K562 (cell line): ENCODE measurements around the gene ANK3. TPM values are rescaled to one million over a fixed set of nuclear protein-coding genes. Genes with fewer than 3 reads are reported as not detected.

Experiments used
- ATAC-seq: fragments of 200-7000 bp; cut with Tn5 transposase; 3 replicates; pipeline ENCODE4 v1.9.1; 2020; ENCODE audit warnings: moderate library complexity
- BruUV-seq: library from RNA; stranded (reverse); fragments of 400-500 nt; replicated peaks from 2 replicates; lab custom pipeline; 2021; lab: Mats Ljungman, UMichigan
- CTCF ChIA-PET: fragments of 300-600 bp; formaldehyde crosslinking; extraction: SDS; loops from one replicate; lab custom pipeline; 2021; ENCODE audit warnings: low intra/inter-chr PET ratio; lab: Yijun Ruan, JAX
- POLR2A ChIA-PET: fragments of 300-600, 350-650 bp; sonication (Branson Sonifier 250); formaldehyde crosslinking; extraction: SDS; loops from one replicate; lab custom pipeline; 2021; ENCODE audit warnings: antibody characterized with exemption, inconsistent platforms; lab: Yijun Ruan, JAX
- DNase-seq, 4 experiments: peaks; one replicate each; pipeline versions ENCODE4 v3.0.0 to v3.0.0-alpha.2; 2011 to 2018; ENCODE audit warnings: low spot score in 3 of 4, mixed read lengths in 3 of 4; ENCODE audit errors: extremely low read depth in 1 of 4
- FAIRE-seq: peaks from 2 replicates; lab custom pipeline; 2011; peaks lifted over from hg19 to GRCh38; lab: Jason Lieb, UNC
- H2AFZ ChIP-seq: 2 replicates; pipeline ENCODE4 v1.6.0; 2011; ENCODE audit warnings: low read depth, low read length, control low read depth, inconsistent platforms
- H3K27ac ChIP-seq: fragments of 200-600 bp; 3 replicates; pipeline ENCODE4 v1.8.0; 2011; ENCODE audit warnings: low read depth, mild to moderate bottlenecking, control low read depth, inconsistent platforms, low read length, moderate library complexity, mixed read lengths; ENCODE audit errors: extremely low read depth
- H3K27me3 ChIP-seq, 2 experiments: fragments of 300-600 bp in 1 of 2; 2 replicates in 1 of 2; 3 replicates in 1 of 2; pipeline versions ENCODE4 v1.6.0 to v1.8.0; 2011; ENCODE audit warnings: inconsistent platforms in 2 of 2, low read length in 2 of 2, mild to moderate bottlenecking in 1 of 2, mixed read lengths in 1 of 2, moderate library complexity in 1 of 2; ENCODE audit not compliant: control insufficient read depth in 2 of 2, insufficient read depth in 2 of 2
- H3K36me3 ChIP-seq: fragments of 300-600 bp; 3 replicates; pipeline ENCODE4 v1.8.0; 2011; ENCODE audit warnings: mild to moderate bottlenecking, low read length, inconsistent platforms; ENCODE audit not compliant: control insufficient read depth, insufficient read depth
- H3K4me1 ChIP-seq, 2 experiments: fragments of 200-600 bp in 1 of 2; replicated peaks in 1 of 2; 2 replicates in 1 of 2; 3 replicates in 1 of 2; pipeline versions ENCODE4 v1.5.1 to v1.8.0; 2011; ENCODE audit warnings: inconsistent platforms in 2 of 2, low read length in 2 of 2, mild to moderate bottlenecking in 1 of 2, mixed read lengths in 1 of 2, moderate library complexity in 1 of 2; ENCODE audit not compliant: control insufficient read depth in 2 of 2, insufficient read depth in 2 of 2
- H3K4me2 ChIP-seq: 2 replicates; pipeline ENCODE4 v1.6.1; 2011; ENCODE audit warnings: low read length, control low read depth, inconsistent platforms, mixed read lengths; ENCODE audit not compliant: insufficient read depth
- H3K4me3 ChIP-seq: fragments of 200-600 bp; sonication (generic), shearing (Covaris generic); 2 replicates; pipeline ENCODE4 v1.5.1; 2016; ENCODE audit warnings: control low read depth, inconsistent platforms
- H3K79me2 ChIP-seq: fragments of 200-600 bp; 3 replicates; pipeline ENCODE4 v1.8.0; 2011; ENCODE audit warnings: low read length, inconsistent platforms; ENCODE audit not compliant: control insufficient read depth, insufficient read depth
- H3K9ac ChIP-seq, 2 experiments: 2 replicates each; pipeline versions ENCODE4 v1.6.0 to v1.6.1; 2011; ENCODE audit warnings: low read depth in 2 of 2, low read length in 2 of 2, control low read depth in 1 of 2, inconsistent platforms in 1 of 2, mild to moderate bottlenecking in 1 of 2, mixed read lengths in 1 of 2; ENCODE audit not compliant: insufficient read depth in 1 of 2
- H3K9me1 ChIP-seq: one replicate; pipeline ENCODE4 v1.6.0; 2011; ENCODE audit warnings: inconsistent platforms, mild to moderate bottlenecking, low read length, moderate library complexity; ENCODE audit not compliant: control insufficient read depth, insufficient read depth
- H3K9me3 ChIP-seq: replicated peaks from 2 replicates; pipeline ENCODE4 v1.5.1; 2011; ENCODE audit warnings: low read depth, low read length, inconsistent platforms; ENCODE audit not compliant: control insufficient read depth, insufficient read depth
- H4K20me1 ChIP-seq: replicated peaks from 2 replicates; pipeline ENCODE4 v1.6.1; 2011; ENCODE audit warnings: low read length, inconsistent platforms, mixed read lengths; ENCODE audit not compliant: control insufficient read depth, insufficient read depth
- AFF1 ChIP-seq, 2 experiments: fragments of 450-650 bp; IDR thresholded peaks; 2 replicates each; pipeline ENCODE4 v1.6.1; 2018; ENCODE audit warnings: mild to moderate bottlenecking in 2 of 2, low read depth in 1 of 2; ENCODE audit not compliant: partially characterized antibody in 2 of 2
- EP300 ChIP-seq: IDR thresholded peaks from 2 replicates; pipeline ENCODE4 v1.6.1; 2012; ENCODE audit warnings: low read length, improper control_type of control experiment
- EP400 ChIP-seq: fragments of 450-650 bp; IDR thresholded peaks from 2 replicates; pipeline ENCODE4 v1.6.1; 2017; ENCODE audit warnings: antibody characterized with exemption, mild to moderate bottlenecking, moderate library complexity
- FOXK2 ChIP-seq, 2 experiments: fragments of 450-650 bp; IDR thresholded peaks in 1 of 2; conservative IDR thresholded peaks in 1 of 2; 2 replicates each; pipeline ENCODE4 v1.6.1; 2016; ENCODE audit warnings: low read depth in 2 of 2, mild to moderate bottlenecking in 1 of 2
- MEIS2 ChIP-seq: fragments of 450-650 bp; IDR thresholded peaks from 2 replicates; pipeline ENCODE4 v1.6.1; 2014; ENCODE audit warnings: mild to moderate bottlenecking; ENCODE audit not compliant: partially characterized antibody
- MLX ChIP-seq, 2 experiments: fragments of 450-650 bp in 1 of 2; sonication (generic) in 1 of 2; formaldehyde crosslinking; conservative IDR thresholded peaks; 2 replicates each; pipeline versions ENCODE4 v1.4.0 to v1.8.1; 2020 to 2022; ENCODE audit warnings: mild to moderate bottlenecking in 1 of 2, missing genetic modification reagents in 1 of 2
- TCF3 ChIP-seq: sonication (generic); formaldehyde crosslinking; IDR thresholded peaks from 2 replicates; pipeline ENCODE4 v1.4.0; 2020; ENCODE audit warnings: mild to moderate bottlenecking, missing genetic modification reagents
- ZBTB43 ChIP-seq: sonication (generic); formaldehyde crosslinking; IDR thresholded peaks from 2 replicates; pipeline ENCODE4 v1.8.0; 2023; ENCODE audit warnings: mild to moderate bottlenecking, missing genetic modification reagents
- WGBS: fragments of 100-300 bp; shearing (Covaris generic); methylation state at CpG from one replicate; pipeline ENCODE4 v1.1.6; 2016; ENCODE audit warnings: low coverage, mixed read lengths; ENCODE audit not compliant: insufficient coverage; ENCODE audit errors: missing lambda C conversion rate; 5-methylcytosine and 5-hydroxymethylcytosine counted together
- in situ Hi-C: fragments of 300-500 bp; cut with MboI; formaldehyde crosslinking; loops from 4 replicates; pipeline ENCODE4 v1.15.0; 2018; ENCODE audit warnings: inconsistent platforms, mixed read lengths
- intact Hi-C: fragments of 100-400 bp; cut with micrococcal nuclease; formaldehyde crosslinking; loops from 2 replicates; pipeline ENCODE4 v1.14.2; 2022
- polyA plus RNA-seq, 8 experiments: library from polyadenylated mRNA; depleted of rRNA in 4 of 8; stranded (reverse) in 5 of 8; unstranded in 3 of 8; fragments of >200 nt; fragmentation: Nextera tagmentation in 2 of 8; fragmentation: Illumina TruSeq in 1 of 8; extraction: Ambion mirVana in 2 of 8; extraction: Trizol in 1 of 8; gene quantifications; 2 replicates each; pipeline versions ENCODE4 v1.2.1 to v1.2.3, GENCODE V29; 2011 to 2014; ENCODE audit warnings: inconsistent platforms in 1 of 8, missing spikeins in 1 of 8
- total RNA-seq, 7 experiments: library from RNA; depleted of rRNA in 6 of 7; stranded (reverse); fragments of >200 nt in 6 of 7; fragmentation: Illumina TruSeq in 2 of 7; extraction: Trizol in 2 of 7; gene quantifications; 2 replicates each; pipeline versions ENCODE4 v1.2.1 to v1.2.3, GENCODE V29; 2011 to 2021; ENCODE audit warnings: low replicate concordance in 1 of 7

The ANK3 gene
- total and polyA plus RNA-seq, 9 of the 15 experiments (the other 6 are each of a cell fraction or from before 2014, with no cell fraction given): 10.0 to 32.3 (median 17.9) TPM

GRCh38 chr10:60171436-60172013 is 218.2 kb downstream of the ANK3 start:
- H3K27ac ChIP-seq: no peak overlapping the region
- FAIRE-seq: no peak
- POLR2A ChIA-PET: no interaction called here
- H3K9me3 ChIP-seq: no peaks in the 10 kb centered on the region
- WGBS: 40% methylated on average over 2 of the region's 2 CpGs
- H3K9ac ChIP-seq: no peak overlapping the region
- no peak for TF ChIP-seq ZBTB43 (CRISPR knock-in tag)
- TF ChIP-seq, all 486 proteins: peak for 0
- H3K9me1 ChIP-seq: no peaks in the 10 kb centered on the region
- no peaks in the 10 kb centered on the region for H3K79me2 ChIP-seq
- in situ Hi-C loops (no loop called here), intact Hi-C loops (no loop called here)
- H3K4me2 ChIP-seq: no peak overlapping the region
- H2AFZ ChIP-seq: no peak overlapping the region
- peaks cover 3 to 11% of the 10 kb centered on the region in 2 experiments; a peak in 3 of 5 replicates for H3K4me1 ChIP-seq
- no peaks in the 10 kb centered on the region for H3K27me3 ChIP-seq
- no peaks in the 10 kb centered on the region for H3K36me3 ChIP-seq
- DNase-seq (no peak), ATAC-seq (no peak)
- CTCF ChIA-PET: no interaction called here
- no TSS peak for BruUV-seq
- no peak overlapping the region for H3K4me3 ChIP-seq
- no peaks in the 10 kb centered on the region for H4K20me1 ChIP-seq

DNA sequence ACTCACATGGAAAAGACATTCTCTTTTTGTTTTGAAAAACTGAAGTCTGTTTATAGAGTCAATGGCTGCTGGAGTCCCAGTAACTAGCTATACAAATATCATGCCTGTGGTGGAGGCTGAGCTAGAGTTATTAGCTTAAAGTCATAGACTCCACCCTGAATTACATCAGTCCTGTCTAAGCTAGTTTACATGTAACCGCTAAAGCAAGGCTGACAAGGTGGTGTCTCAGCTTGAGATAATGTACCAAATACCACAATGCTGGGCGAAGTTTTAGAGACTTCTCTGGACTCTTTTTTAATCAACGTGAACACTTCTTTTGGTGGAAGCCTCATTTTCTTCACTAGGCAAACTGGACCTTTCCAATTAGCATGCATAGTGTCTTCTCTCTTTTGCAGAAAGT is 219.4 kb downstream of the ANK3 start:
- 17% methylated on average over 3 of the region's 3 CpGs for WGBS
- H3K36me3 ChIP-seq: no peaks in the 10 kb centered on the region
- no TSS peak for BruUV-seq
- H4K20me1 ChIP-seq: no peaks in the 10 kb centered on the region
- DNase-seq (peak in 2 of 4 experiments; percentile 21 to 48), ATAC-seq (peak; percentile 96), FAIRE-seq (no peak)
- H3K79me2 ChIP-seq: no peaks in the 10 kb centered on the region
- POLR2A ChIA-PET: no interaction called here
- H3K9ac ChIP-seq: no peak overlapping the region
- H3K4me2 ChIP-seq: peak overlapping the region; percentile 34
- H3K9me3 ChIP-seq: no peaks in the 10 kb centered on the region
- no peaks in the 10 kb centered on the region for H3K27me3 ChIP-seq
- no peak overlapping the region for H3K4me3 ChIP-seq
- CTCF ChIA-PET: no interaction called here
- in situ Hi-C loops: no loop called here
- peak overlapping the region; percentile 62 for H2AFZ ChIP-seq
- peaks cover 0 to 8% of the 10 kb centered on the region in 2 experiments; a peak in 2 of 5 replicates for H3K4me1 ChIP-seq
- intact Hi-C loops: no loop called here
- peak overlapping the region; percentile 39; the same call in 1 of the 3 replicates for H3K27ac ChIP-seq
- H3K9me1 ChIP-seq: no peaks in the 10 kb centered on the region
- TF ChIP-seq MEIS2: peak; percentile 19
- 0 out of 2 replicates have a peak, but pooled peaks have one; percentile 21 for TF ChIP-seq EP300
- TF ChIP-seq EP400: no peak
- TF ChIP-seq TCF3 (CRISPR knock-in tag): peak; percentile 71
- TF ChIP-seq AFF1 (IDR thresholded peaks at IDR 0.05; ENCODE audit: low read depth in 1 of 2, partially characterized antibody in 2 of 2): peak in 1 of 2 experiments; percentile 77
- TF ChIP-seq FOXK2 (conservative IDR thresholded peaks at IDR 0.05 in 1 of 2, IDR thresholded peaks at IDR 0.05 in 1 of 2; ENCODE audit: low read depth in 2 of 2): 0 out of 4 replicates have a peak, but pooled peaks of 1 of the 2 experiments have one; percentile 32
- TF ChIP-seq MLX (CRISPR knock-in tag; conservative IDR thresholded peaks at IDR 0.05): no peak
